GM12801 (cell line): Measurements from ENCODE around the gene ABCA7.

Source experiments
- TF ChIP-seq, protein P1 (sequence below): IDR thresholded peaks from one replicate; pipeline ENCODE4 v1.5.1; 2011; ENCODE audit warnings: control low read depth; ENCODE audit not compliant: insufficient read length; ENCODE audit errors: extremely low read depth

Gene ABCA7

DNA sequence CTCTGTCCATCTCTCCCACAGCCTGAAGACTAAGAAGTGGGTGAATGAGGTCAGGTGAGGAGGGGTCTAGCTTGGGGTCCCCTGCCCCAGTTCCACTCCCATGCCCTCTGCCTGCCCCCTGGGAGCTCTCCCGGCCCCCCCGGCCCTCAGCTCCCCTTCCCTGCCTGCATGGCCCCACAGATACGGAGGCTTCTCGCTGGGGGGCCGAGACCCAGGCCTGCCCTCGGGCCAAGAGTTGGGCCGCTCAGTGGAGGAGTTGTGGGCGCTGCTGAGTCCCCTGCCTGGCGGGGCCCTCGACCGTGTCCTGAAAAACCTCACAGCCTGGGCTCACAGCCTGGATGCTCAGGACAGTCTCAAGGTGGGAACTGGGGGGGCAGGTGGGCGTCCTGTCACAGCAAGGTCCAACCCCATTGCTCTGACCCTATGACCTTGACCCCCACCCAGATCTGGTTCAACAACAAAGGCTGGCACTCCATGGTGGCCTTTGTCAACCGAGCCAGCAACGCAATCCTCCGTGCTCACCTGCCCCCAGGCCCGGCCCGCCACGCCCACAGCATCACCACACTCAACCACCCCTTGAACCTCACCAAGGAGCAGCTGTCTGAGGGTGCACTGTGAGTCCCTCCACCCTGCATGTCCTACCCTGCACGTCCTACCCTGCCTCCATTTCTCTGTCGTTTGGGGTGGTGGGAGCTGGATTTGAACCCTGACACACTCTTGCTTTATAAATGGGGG is 16.1 kb downstream of the ABCA7 start:
- TF ChIP-seq, protein P1, sequence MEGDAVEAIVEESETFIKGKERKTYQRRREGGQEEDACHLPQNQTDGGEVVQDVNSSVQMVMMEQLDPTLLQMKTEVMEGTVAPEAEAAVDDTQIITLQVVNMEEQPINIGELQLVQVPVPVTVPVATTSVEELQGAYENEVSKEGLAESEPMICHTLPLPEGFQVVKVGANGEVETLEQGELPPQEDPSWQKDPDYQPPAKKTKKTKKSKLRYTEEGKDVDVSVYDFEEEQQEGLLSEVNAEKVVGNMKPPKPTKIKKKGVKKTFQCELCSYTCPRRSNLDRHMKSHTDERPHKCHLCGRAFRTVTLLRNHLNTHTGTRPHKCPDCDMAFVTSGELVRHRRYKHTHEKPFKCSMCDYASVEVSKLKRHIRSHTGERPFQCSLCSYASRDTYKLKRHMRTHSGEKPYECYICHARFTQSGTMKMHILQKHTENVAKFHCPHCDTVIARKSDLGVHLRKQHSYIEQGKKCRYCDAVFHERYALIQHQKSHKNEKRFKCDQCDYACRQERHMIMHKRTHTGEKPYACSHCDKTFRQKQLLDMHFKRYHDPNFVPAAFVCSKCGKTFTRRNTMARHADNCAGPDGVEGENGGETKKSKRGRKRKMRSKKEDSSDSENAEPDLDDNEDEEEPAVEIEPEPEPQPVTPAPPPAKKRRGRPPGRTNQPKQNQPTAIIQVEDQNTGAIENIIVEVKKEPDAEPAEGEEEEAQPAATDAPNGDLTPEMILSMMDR: no peak

DNA sequence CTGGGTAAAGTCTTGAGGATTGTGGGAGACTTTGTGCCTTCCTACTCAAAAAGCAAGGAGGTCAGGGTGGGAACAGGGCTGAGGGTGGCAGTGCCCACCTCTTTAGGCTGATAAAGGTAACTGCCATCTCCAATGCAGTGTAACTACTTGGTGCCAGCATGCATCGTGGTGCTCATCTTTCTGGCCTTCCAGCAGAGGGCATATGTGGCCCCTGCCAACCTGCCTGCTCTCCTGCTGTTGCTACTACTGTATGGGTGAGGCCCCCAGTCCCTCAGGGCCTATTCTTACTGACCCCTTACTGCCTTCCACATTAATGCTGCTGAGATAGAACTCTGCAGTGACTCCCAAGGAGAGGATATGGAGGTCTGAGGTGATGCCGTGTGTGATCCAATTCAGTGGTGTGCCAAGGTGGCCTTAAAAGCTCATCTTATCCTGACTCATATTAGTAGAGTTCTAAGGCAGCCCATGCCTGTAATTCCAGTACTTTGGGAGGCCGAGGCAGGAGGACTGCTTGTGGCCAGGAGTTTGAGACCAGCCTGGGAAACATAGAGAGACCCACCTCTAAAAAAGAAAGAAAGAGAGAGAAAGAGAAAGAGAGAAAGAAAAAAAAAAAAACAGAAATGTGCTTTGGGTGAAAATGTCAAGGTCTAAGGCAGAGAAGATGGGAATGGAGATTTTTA is 17.4 kb downstream of the ABCA7 start:
- TF ChIP-seq, protein P1: no peak

GRCh38 chr19:1058112-1058511 is 18.2 kb downstream of the ABCA7 start:
- TF ChIP-seq, protein P1: no peak

DNA sequence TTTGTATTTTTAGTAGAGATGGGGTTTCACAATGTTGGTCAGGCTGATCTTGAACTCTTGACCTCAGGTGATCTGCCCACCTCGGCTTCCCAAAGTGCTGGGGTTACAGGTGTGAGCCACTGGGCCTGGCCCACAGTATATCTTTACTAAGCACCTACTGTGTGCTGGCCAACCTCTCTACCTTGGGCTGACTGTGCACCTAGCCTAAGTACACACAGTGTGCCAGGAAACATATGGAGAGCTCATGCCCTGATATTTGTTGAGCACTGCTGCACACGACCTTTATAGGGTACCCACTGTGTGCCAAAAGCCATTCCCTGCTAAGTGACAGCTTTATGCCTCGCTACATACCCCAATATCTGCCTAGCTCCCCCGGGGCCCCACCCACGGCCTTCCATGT is 20.8 kb downstream of the ABCA7 start:
- TF ChIP-seq, protein P1: no peak

- TF ChIP-seq, protein P1: no peak
These were observed 22.1 kb downstream of the ABCA7 start for GRCh38 chr19:1061987-1062386.

DNA sequence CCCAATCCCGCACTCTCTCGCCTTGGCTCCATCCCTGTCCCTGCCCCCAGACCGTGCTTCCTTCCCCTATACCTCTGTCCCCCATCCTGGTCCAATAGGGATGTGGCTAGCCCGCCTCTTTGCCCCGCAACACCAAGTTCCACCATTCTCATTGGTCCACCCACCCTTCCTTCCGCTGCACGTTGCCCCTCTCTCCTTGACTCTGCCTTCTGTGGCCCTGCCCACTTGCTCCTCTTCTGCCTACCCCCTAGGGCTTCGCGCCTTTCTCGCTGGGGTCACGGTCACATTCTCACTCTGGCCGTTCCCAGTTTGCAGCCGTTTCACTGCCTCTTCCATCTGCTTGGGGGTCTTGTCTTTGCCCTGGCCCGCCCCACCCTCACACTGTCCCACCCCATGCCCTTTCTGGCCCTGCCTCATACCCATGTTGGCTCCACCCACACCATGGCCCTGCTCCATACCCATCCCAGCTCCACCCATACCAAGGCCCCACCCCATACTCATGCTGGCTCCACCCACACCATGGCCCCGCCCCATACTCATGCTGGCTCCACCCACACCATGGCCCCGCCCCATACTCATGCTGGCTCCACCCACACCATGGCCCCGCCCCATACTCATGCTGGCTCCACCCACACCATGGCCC is 22.6 kb downstream of the ABCA7 start:
- TF ChIP-seq, protein P1: no peak
